HT-29 (cell line): ENCODE data around the gene TECTB. TPM values are rescaled to one million over a fixed set of nuclear protein-coding genes. Genes with fewer than 3 reads are reported as not detected.

ENCODE experiments used
- DNase-seq: peaks from one replicate; pipeline ENCODE4 v3.0.0-alpha.2; 2015; ENCODE audit warnings: low spot score
- small RNA-seq: library from RNA; depleted of rRNA; stranded (forward); fragments of <200 nt; gene quantifications from one replicate; pipeline ENCODE3, GENCODE V24; 2014
- total RNA-seq: library from RNA; depleted of rRNA; stranded (reverse); fragments of >200 nt; shearing (Covaris generic); gene quantifications from 2 replicates; pipeline ENCODE4 v1.2.3, GENCODE V29; 2014; rRNA removed

The TECTB gene
- total RNA-seq, 1 experiment from 2014 or later, result not detected

DNA sequence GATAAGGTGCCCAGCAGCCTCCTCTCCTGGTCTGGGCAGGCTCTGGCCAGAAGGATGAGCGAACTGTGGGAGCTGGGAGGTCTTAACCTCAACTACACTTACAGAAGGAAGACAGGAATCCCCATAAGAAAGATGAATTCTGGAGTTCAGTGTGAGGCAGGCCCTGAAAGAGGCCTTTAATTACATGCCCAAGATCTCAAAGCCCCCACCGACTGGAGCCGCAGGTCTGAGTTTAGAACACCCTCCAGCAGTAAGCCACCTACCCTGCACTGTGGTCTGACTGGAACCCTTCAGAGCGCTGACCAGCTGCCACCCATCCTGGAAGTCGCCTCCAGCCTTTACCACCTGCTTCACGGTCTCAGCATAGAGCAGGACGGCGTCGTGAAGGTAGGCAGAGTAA lies 62.5 kb downstream of the TECTB start:
- DNase-seq, result no peak

DNA sequence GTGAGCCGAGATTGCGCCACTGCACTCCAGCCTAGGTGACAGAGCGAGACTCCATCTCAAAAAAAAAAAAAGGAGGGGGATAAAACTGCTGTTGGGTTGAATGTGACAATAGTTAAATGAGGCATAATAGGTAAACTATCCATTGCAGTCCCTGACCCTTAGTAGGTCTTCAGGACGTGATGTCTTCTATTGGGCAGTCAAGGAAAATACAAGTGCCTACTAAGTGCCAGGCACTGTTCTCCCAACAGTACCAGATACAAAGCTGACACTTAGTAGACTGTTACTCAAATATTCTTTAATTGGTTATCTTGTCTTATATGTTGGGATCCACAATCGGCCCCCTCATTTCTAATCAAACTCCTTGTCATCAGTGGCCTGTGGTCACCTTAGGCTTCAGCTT lies 63.6 kb downstream of the TECTB start:
- no peak for DNase-seq

DNA sequence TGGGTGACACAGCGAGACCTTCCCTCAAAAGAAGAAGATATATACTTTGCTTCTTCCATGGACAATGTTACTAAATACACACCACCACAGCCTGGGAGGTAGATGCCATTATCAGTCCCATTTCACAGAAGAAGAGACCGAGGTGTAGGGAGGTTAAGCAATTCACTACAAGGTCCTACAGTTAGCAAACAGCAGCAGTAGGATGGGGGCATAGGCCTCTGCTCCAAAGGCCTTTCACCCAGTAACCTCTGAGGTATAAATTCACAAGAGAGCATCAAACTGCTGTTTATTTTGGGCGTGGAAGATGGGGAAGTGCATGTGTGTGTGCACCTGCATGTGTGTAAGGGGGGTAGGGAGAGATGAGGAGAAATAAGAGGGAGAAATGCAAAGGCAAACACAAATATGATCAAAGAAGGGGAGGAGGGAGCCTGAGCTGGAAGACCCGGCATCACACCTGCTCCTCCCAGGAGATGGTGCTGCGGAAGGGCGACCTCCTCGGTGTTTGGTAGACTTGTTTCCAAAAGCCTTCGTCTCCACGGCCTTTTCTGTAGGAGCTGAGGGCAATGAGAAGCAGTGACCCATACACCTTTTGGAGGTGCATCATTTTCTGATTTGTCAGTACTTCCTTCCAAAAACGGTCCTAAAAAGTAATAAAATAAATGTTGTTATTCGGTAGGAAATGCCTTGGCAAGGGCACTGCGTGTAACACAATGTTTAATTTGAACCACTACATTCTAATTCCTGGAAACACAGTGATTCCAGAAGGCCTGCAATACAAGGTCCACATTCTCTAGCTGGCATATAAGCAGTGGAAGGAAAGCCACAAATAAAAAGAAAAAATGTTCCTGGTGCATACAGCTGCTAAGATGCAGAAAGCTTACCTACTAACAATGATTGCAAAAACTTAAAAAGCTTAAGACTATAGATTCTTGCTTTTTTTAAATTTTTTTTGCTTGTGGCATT lies 64.8 kb downstream of the TECTB start:
- no peak for DNase-seq

DNA sequence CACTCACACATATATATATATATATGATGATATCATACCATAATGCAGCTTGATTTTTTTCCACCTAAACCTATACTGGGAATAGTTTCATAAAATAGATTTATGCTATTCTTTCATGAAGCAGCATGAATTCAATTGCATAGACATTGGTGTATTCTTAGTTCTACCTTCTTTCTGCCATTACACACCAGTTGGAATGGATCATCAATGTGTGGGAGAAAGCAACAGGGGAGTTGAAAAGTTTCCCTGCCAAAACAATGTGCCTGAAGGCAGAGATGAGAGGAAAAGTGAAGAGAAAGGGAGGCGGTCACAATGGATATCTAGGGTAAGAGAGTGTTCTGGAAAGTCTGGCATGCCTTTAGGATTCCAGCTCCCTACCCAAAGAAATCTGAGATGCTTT lies 65.6 kb downstream of the TECTB start:
- DNase-seq, result no peak

DNA sequence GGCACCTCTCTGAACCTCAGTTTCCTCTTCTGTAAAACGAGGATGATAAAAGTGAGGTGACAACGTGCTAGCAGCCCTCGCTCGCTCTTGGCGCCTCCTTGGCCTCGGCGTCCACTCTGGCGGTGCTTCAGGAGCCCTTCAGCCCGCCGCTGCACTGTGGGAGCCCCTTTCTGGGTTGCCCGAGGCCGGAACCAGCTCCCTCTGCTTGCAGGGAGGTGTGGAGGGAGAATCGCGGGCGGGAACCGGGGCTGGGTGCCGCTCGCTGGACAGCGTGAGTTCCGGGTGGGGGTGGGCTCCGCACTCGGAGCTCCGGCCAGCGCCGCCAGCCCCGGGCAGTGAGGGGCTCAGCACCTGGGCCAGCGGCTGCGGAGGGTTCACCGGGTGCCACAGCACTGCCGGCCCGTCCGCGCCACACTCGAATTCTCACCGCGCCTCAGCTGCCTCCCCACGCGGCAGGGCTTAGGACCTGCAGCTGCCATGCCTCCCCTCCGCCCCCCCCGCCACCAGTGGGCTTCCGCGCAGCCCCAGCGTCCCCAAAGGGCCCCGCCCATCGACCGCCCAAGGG lies 66.4 kb downstream of the TECTB start:
- DNase-seq, result no peak

DNA sequence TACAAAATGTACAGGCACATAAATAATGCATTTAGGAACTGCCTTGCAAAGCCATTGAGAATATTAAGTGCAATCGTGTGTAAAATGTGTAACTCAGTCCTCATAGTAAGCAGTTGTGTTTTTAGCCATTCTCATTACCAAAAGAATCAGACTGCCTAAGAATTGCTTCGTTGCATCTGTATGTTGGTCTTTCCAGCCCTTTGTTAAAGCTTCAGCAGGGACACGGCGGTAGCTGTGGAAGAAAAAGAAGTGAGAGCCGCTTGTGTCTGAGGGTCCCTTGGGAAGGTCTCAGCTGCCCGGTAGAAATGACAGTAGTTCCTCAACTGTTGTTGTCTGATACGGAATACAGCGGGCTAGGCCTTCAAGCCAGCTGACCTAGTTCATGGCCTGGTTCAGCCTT lies 67.9 kb downstream of the TECTB start:
- DNase-seq, result no peak

DNA sequence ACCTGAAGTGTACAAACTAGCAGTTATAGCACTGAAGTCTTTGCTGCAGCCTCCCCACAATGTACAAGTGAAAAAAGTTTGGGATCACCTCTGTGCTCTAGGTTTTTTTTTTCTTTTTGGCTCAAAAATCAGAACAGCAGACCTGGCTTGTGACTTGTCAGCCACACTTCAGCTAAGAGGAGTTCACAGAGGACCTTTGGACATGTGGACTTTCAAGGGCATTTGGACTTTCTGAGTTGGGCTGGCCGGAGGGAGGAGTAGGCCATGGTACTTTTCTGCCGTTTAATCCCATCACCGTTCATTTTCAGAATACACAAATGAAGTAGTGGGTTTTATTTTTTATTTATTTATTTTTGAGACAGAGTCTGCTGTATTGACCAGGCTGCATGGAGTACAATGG lies 68.8 kb downstream of the TECTB start:
- DNase-seq, result no peak

DNA sequence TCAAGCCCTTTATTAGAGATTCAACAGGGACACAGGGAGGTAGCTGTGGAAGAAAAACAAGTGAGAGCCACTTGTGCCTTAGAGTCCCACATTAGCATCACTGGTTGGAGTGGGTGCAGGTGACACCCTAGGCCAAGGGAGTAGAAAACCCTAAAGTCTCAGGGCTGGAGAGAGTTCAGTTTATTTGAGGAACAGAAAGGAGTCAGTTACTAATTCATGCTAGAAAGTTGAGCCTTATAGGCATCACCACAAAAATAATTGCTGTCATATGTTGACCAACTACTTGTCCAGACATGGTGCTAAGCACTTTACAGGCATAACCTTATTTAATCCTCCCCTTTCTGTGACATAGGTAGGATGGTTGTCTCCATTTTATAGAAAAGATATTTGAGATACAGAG lies 69.8 kb downstream of the TECTB start:
- DNase-seq, result no peak

Small RNAs within 50 kb of the gene (small RNA-seq; reads per million reads assigned to genes)
- gene MIR6715A, result not detected

Other genes with a start within 250 kb of the TECTB start
- gene GPAM, start 99.6 kb upstream of the TECTB start, total RNA-seq, result 2.3 and 3.4 TPM in 2 replicates
- 122 and 133 TPM in 2 replicates for gene ACSL5, start 90.7 kb downstream of the TECTB start, total RNA-seq
- gene ZDHHC6, start 163.5 kb downstream of the TECTB start, total RNA-seq, result 23.1 and 25.1 TPM in 2 replicates
- 24.8 and 30.5 TPM in 2 replicates for gene VTI1A, start 163.8 kb downstream of the TECTB start, total RNA-seq